ENCODE results near the gene TYW5. TPM values are rescaled to one million over a fixed set of nuclear protein-coding genes. Genes with fewer than 3 reads are reported as not detected.

TYW5 gene
- total and polyA plus RNA-seq, 2 experiments from 2014 or later = 5.0 to 14.6 TPM

GRCh38 chr2:199950396-199950795 lies 4.9 kb downstream of the TYW5 start:
- TF ChIP-seq EZH2phosphoT487 (IDR thresholded peaks at IDR 0.05; ENCODE audit: low read depth, severe bottlenecking, unreplicated experiment) (no peak), EZH2 (IDR thresholded peaks at IDR 0.05; ENCODE audit: borderline replicate concordance) (no peak)
- TF ChIP-seq, protein P1, sequence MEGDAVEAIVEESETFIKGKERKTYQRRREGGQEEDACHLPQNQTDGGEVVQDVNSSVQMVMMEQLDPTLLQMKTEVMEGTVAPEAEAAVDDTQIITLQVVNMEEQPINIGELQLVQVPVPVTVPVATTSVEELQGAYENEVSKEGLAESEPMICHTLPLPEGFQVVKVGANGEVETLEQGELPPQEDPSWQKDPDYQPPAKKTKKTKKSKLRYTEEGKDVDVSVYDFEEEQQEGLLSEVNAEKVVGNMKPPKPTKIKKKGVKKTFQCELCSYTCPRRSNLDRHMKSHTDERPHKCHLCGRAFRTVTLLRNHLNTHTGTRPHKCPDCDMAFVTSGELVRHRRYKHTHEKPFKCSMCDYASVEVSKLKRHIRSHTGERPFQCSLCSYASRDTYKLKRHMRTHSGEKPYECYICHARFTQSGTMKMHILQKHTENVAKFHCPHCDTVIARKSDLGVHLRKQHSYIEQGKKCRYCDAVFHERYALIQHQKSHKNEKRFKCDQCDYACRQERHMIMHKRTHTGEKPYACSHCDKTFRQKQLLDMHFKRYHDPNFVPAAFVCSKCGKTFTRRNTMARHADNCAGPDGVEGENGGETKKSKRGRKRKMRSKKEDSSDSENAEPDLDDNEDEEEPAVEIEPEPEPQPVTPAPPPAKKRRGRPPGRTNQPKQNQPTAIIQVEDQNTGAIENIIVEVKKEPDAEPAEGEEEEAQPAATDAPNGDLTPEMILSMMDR (IDR thresholded peaks at IDR 0.05; ENCODE audit: poor library complexity) = no peak
- DNase-seq (ENCODE audit: low spot score) = no peak
- no peaks in the 10 kb centered on the region for H4K20me1 ChIP-seq (ENCODE audit: insufficient read depth, poor library complexity, severe bottlenecking)
- no peaks in the 10 kb centered on the region for H3K27me3 ChIP-seq
- no peak overlapping the region for H3K4me3 ChIP-seq
- H3K9me3 ChIP-seq (ENCODE audit: low read depth) = no peaks in the 10 kb centered on the region
- H3K9me2 ChIP-seq (replicated peaks; ENCODE audit: insufficient read depth) = no peaks in the 10 kb centered on the region
- H3K4me2 ChIP-seq = no peak overlapping the region
- peaks cover 5% of the 10 kb centered on the region for H3K36me3 ChIP-seq (replicated peaks; ENCODE audit: insufficient read depth, low read depth)
- H3K4me1 ChIP-seq (ENCODE audit: insufficient read depth) = peaks cover 10% of the 10 kb centered on the region
- 97% methylated on average over 5 of the region's 5 CpGs for WGBS (ENCODE audit: low lambda C conversion rate, missing lambda C conversion rate)
- H3K79me2 ChIP-seq = peaks cover 65% of the 10 kb centered on the region
- no peak overlapping the region for H3K27ac ChIP-seq
- no peak overlapping the region for H2AFZ ChIP-seq

- no peak overlapping the region for H3K4me3 ChIP-seq
- TF ChIP-seq EZH2phosphoT487 (IDR thresholded peaks at IDR 0.05; ENCODE audit: low read depth, severe bottlenecking, unreplicated experiment) (no peak), EZH2 (IDR thresholded peaks at IDR 0.05; ENCODE audit: borderline replicate concordance) (no peak)
- TF ChIP-seq, protein P1 (IDR thresholded peaks at IDR 0.05; ENCODE audit: poor library complexity) = no peak
- no peak overlapping the region for H3K27ac ChIP-seq
Measured at GRCh38 chr2:199946836-199947235, 8.5 kb downstream of the TYW5 start.

DNA sequence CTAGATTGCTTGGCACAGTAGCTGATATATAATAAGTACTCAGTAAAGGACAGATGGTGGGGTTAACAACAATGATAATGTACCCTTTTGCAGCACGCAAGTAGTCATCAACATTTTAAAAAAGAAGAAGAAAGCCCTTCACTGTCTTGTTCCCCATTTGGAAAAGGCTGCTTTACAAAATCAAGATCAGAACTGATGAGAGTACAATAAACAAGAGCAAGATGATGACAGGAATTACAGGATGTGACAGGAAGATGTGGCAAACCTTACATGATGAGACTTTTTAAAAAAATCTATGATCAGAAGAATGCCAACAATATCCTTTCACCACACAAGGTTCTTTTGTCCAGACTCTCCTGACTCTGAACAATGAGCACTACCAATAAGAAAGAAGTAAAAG lies 9.1 kb downstream of the TYW5 start:
- 97% methylated on average over 1 of the region's 1 CpG for WGBS (ENCODE audit: low lambda C conversion rate, missing lambda C conversion rate)
- Histone ChIP-seq H3K27ac (no peak overlapping the region), H4K20me1 (ENCODE audit: insufficient read depth, poor library complexity, severe bottlenecking) (no peaks in the 10 kb centered on the region), H3K9me3 (ENCODE audit: low read depth) (no peaks in the 10 kb centered on the region), H3K36me3 (replicated peaks; ENCODE audit: insufficient read depth, low read depth) (peaks cover 5% of the 10 kb centered on the region), H3K9me2 (replicated peaks; ENCODE audit: insufficient read depth) (no peaks in the 10 kb centered on the region), H3K4me1 (ENCODE audit: insufficient read depth) (no peaks in the 10 kb centered on the region), H3K27me3 (no peaks in the 10 kb centered on the region), H3K4me3 (no peak overlapping the region), H3K4me2 (no peak overlapping the region), H3K79me2 (peaks cover 35% of the 10 kb centered on the region), H2AFZ (no peak overlapping the region)
- no peak for DNase-seq (ENCODE audit: low spot score)
- TF ChIP-seq, protein P1 (IDR thresholded peaks at IDR 0.05; ENCODE audit: poor library complexity) = no peak

More at GRCh38 chr2:199946836-199947235, 8.5 kb downstream of the TYW5 start:
- DNase-seq (ENCODE audit: low spot score) = no peak
- H3K4me1 ChIP-seq (ENCODE audit: insufficient read depth) = no peaks in the 10 kb centered on the region
- H3K4me2 ChIP-seq = no peak overlapping the region
- H4K20me1 ChIP-seq (ENCODE audit: insufficient read depth, poor library complexity, severe bottlenecking) = no peaks in the 10 kb centered on the region
- peaks cover 5% of the 10 kb centered on the region for H3K36me3 ChIP-seq (replicated peaks; ENCODE audit: insufficient read depth, low read depth)
- no peak overlapping the region for H2AFZ ChIP-seq
- no peaks in the 10 kb centered on the region for H3K9me3 ChIP-seq (ENCODE audit: low read depth)
- no peaks in the 10 kb centered on the region for H3K9me2 ChIP-seq (replicated peaks; ENCODE audit: insufficient read depth)
- H3K79me2 ChIP-seq = peaks cover 40% of the 10 kb centered on the region
- H3K27me3 ChIP-seq = no peaks in the 10 kb centered on the region

DNA sequence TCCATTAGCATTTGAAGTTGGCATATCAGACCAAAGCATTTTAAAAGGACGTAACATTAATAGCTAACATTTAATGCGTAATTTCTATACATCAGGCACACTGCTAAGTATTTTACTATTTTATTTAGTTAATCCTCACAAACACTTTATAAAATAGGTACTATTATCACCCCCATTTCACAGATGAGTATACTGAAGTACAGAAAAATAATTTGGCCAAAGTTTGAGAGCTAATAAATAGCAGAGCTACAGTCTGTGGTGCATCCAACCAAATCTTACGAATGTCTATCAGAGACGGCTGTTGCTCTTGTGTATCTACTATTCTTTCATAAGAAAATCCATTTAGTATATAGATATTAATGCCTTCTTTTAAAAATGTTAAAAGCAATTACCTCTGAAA lies 11.9 kb downstream of the TYW5 start:
- Histone ChIP-seq H3K9me2 (replicated peaks; ENCODE audit: insufficient read depth) (no peaks in the 10 kb centered on the region), H3K79me2 (peaks cover 22% of the 10 kb centered on the region), H4K20me1 (ENCODE audit: insufficient read depth, poor library complexity, severe bottlenecking) (no peaks in the 10 kb centered on the region), H2AFZ (no peak overlapping the region), H3K4me3 (no peak overlapping the region), H3K36me3 (replicated peaks; ENCODE audit: insufficient read depth, low read depth) (peaks cover 5% of the 10 kb centered on the region), H3K27ac (no peak overlapping the region), H3K9me3 (ENCODE audit: low read depth) (no peaks in the 10 kb centered on the region), H3K4me2 (no peak overlapping the region), H3K27me3 (no peaks in the 10 kb centered on the region), H3K4me1 (ENCODE audit: insufficient read depth) (no peaks in the 10 kb centered on the region)
- DNase-seq (ENCODE audit: low spot score) = no peak
- WGBS (ENCODE audit: low lambda C conversion rate, missing lambda C conversion rate) = 95% methylated on average over 4 of the region's 4 CpGs
- TF ChIP-seq EZH2phosphoT487 (IDR thresholded peaks at IDR 0.05; ENCODE audit: low read depth, severe bottlenecking, unreplicated experiment) (no peak), EZH2 (IDR thresholded peaks at IDR 0.05; ENCODE audit: borderline replicate concordance) (no peak)
- TF ChIP-seq, protein P1 (IDR thresholded peaks at IDR 0.05; ENCODE audit: poor library complexity) = no peak
